ENCODE data around the gene PTCHD1.

DNA sequence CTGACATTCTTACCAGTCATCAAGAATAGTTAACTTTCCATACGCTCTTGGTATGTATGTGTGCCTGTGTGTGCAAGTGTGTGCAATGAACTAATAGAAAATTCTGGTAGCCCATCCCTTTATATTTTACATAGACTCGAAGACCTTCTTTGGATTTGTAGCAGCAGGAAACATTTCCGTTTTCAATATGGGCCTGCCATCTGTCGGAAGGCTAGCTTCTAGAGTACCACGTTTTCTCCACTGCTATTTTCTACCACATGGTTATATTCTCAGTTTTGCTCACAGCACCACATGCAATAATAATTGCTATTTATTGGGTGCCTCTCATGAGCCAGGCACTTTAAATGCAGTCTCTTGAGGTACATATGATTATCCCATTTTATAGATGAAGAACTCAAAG is 47.9 kb upstream of the PTCHD1 start:
- TF ChIP-seq ZNF274 (IDR thresholded peaks at IDR 0.05; ENCODE audit: low read depth, low read length) (no peak), YY1 (IDR thresholded peaks at IDR 0.05; ENCODE audit: insufficient read depth, insufficient read length) (no peak)
